Tibial nerve (tissue), 4 donors: ENCODE data around the gene NCS1. TPM values are rescaled to one million over a fixed set of nuclear protein-coding genes. Genes with fewer than 3 reads are reported as not detected.

Experiments used
- DNase-seq, 2 donors: peaks; one replicate each; pipeline ENCODE4 v3.0.0-alpha.2; 2019; ENCODE audit warnings: low spot score in 2 of 2
- H3K27ac ChIP-seq, 4 donors: fragments of 200-600 bp; sonication (generic) in 3 of 4; one replicate each; pipeline ENCODE4 v1.5.1; 2017 to 2019; ENCODE audit warnings: mild to moderate bottlenecking in 1 of 4
- H3K27me3 ChIP-seq, 2 donors: fragments of 200-600 bp; sonication (generic) in 1 of 2; one replicate each; pipeline versions ENCODE4 v1.5.1 to v1.6.0; 2017 to 2019
- H3K36me3 ChIP-seq, 3 donors: fragments of 200-600 bp; sonication (generic); one replicate each; pipeline ENCODE4 v1.5.1; 2018 to 2019
- H3K4me1 ChIP-seq, 4 donors: fragments of 200-600 bp; sonication (generic) in 3 of 4; one replicate each; pipeline ENCODE4 v1.5.1; 2017 to 2019
- H3K4me3 ChIP-seq, 4 donors: fragments of 200-600 bp; sonication (generic) in 3 of 4; one replicate each; pipeline ENCODE4 v1.5.1; 2017 to 2019; ENCODE audit warnings: mild to moderate bottlenecking in 1 of 4, moderate library complexity in 1 of 4
- H3K9me3 ChIP-seq, 4 donors: fragments of 200-600 bp; sonication (generic) in 3 of 4; one replicate each; pipeline ENCODE4 v1.5.1; 2017 to 2019
- CTCF ChIP-seq, 5 experiments: fragments of 200-600 bp in 3 of 5; fragments of 450-650 bp in 2 of 5; sonication (generic) in 3 of 5; IDR thresholded peaks; one replicate each; pipeline ENCODE4 v1.5.1; 2016 to 2019; ENCODE audit warnings: antibody characterized with exemption in 5 of 5, mild to moderate bottlenecking in 3 of 5, moderate library complexity in 2 of 5
- EP300 ChIP-seq, 2 donors: sonication (generic); formaldehyde crosslinking; IDR thresholded peaks; one replicate each; pipeline ENCODE4 v1.6.1; 2017; ENCODE audit warnings: antibody characterized with exemption in 2 of 2, mild to moderate bottlenecking in 1 of 2
- POLR2A ChIP-seq, 2 donors: fragments of 450-650 bp; IDR thresholded peaks; one replicate each; pipeline ENCODE4 v1.6.1; 2017; ENCODE audit warnings: antibody characterized with exemption in 2 of 2, mild to moderate bottlenecking in 2 of 2, moderate library complexity in 2 of 2
- WGBS, 2 donors: methylation state at CpG; one replicate each; pipeline ENCODE4 v1.1.5; 2018; 5-methylcytosine and 5-hydroxymethylcytosine counted together
- total RNA-seq, 4 donors: library from RNA; depleted of rRNA; stranded (reverse); fragments of >200 nt; gene quantifications; one replicate each; pipeline ENCODE4 v1.1.0, GENCODE V29; 2016

NCS1 gene
- total RNA-seq, 4 donors from 2014 or later, result 5.7 to 10.7 (median 9.7) TPM

- Histone ChIP-seq H3K27ac (peak overlapping the region; percentile 51 to 84 (median 71)), H3K9me3 (no peaks in the 10 kb centered on the region), H3K4me3 (no peak overlapping the region), H3K36me3 (peaks cover 0 to 71% (median 3%) of the 10 kb centered on the region in 3 donors), H3K4me1 (peaks cover 0 to 21% (median 19%) of the 10 kb centered on the region in 4 donors), H3K27me3 (no peaks in the 10 kb centered on the region)
- TF ChIP-seq CTCF (IDR thresholded peaks at IDR 0.05) (no peak), POLR2A (IDR thresholded peaks at IDR 0.05) (no peak), EP300 (IDR thresholded peaks at IDR 0.05) (no peak)
- 55 to 61% methylated on average over 6 of the region's 6 CpGs for WGBS, 2 donors
- no peak for DNase-seq
Observed at GRCh38 chr9:130128251-130128650, 44.0 kb upstream of the NCS1 start.

GRCh38 chr9:130128733-130129431, 43.3 kb upstream of the NCS1 start:
- H3K27ac ChIP-seq, result peak overlapping the region; percentile 51 to 84 (median 71)
- DNase-seq, result peak in 1 of 2 donors; percentile 45
- no peak overlapping the region for H3K4me3 ChIP-seq
- no peaks in the 10 kb centered on the region for H3K9me3 ChIP-seq
- peaks cover 0 to 70% (median 3%) of the 10 kb centered on the region in 3 donors for H3K36me3 ChIP-seq
- peaks cover 0 to 21% (median 19%) of the 10 kb centered on the region in 4 donors for H3K4me1 ChIP-seq
- TF ChIP-seq EP300 (IDR thresholded peaks at IDR 0.05) (peak in 1 of 2 donors; percentile 20), CTCF (IDR thresholded peaks at IDR 0.05) (no peak)
- WGBS, 2 donors, result 32 to 47% methylated on average over 14 of the region's 14 CpGs
- no peaks in the 10 kb centered on the region for H3K27me3 ChIP-seq

DNA sequence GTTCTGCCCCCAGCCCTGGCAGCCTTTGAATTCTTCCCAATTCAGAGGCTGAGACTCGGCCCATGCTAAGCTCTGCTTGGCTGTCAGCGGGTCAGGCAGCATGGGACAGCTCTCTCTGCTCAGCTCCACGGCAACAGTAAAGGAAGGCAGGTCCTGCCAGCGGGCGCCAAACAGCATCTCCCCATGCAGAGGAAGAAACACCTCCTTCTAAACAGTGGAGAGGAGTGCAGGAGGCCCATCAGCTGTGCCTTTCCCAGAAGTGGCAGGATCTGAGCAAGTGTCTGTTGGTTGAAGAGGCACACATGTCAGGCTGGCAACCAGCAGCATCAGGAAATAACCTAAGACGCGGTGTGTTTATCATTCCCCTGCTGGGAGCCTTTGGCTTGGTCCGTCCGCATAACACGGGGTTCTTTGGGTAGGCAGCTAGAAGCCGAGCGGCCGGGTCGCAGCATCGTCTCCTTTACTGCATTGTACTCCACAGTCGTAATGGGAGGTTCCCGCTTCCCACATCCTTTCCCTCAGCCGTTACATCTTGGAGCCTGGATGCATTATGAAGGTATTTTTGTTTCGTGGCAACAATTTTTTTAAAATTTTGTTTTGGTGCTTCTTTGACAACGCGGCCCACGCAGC, 42.7 kb upstream of the NCS1 start:
- Histone ChIP-seq H3K27me3 (no peaks in the 10 kb centered on the region), H3K36me3 (peaks cover 0 to 70% (median 3%) of the 10 kb centered on the region in 3 donors), H3K9me3 (no peaks in the 10 kb centered on the region), H3K27ac (peak overlapping the region; percentile 44 to 84 (median 71)), H3K4me1 (peaks cover 0 to 21% (median 19%) of the 10 kb centered on the region in 4 donors), H3K4me3 (no peak overlapping the region)
- TF ChIP-seq POLR2A (IDR thresholded peaks at IDR 0.05) (no peak), EP300 (IDR thresholded peaks at IDR 0.05) (no peak), CTCF (IDR thresholded peaks at IDR 0.05) (no peak)
- 77 to 83% methylated on average over 22 of the region's 22 CpGs for WGBS, 2 donors
- DNase-seq, result no peak

- Histone ChIP-seq H3K4me1 (peaks cover 0 to 25% (median 20%) of the 10 kb centered on the region in 4 donors), H3K9me3 (no peaks in the 10 kb centered on the region), H3K4me3 (no peak overlapping the region), H3K27me3 (no peaks in the 10 kb centered on the region), H3K27ac (no peak overlapping the region), H3K36me3 (peaks cover 0 to 84% (median 0%) of the 10 kb centered on the region in 3 donors)
- TF ChIP-seq EP300 (IDR thresholded peaks at IDR 0.05) (no peak), CTCF (IDR thresholded peaks at IDR 0.05) (no peak), POLR2A (IDR thresholded peaks at IDR 0.05) (no peak)
- DNase-seq, result no peak
- 92 to 94% methylated on average over 7 of the region's 7 CpGs for WGBS, 2 donors
Observed at GRCh38 chr9:130132746-130133145, 39.5 kb upstream of the NCS1 start.

GRCh38 chr9:130137081-130137640, 35.0 kb upstream of the NCS1 start:
- TF ChIP-seq EP300 (IDR thresholded peaks at IDR 0.05), result no peak
- no peak for TF ChIP-seq POLR2A (IDR thresholded peaks at IDR 0.05)
- no peak for TF ChIP-seq CTCF (IDR thresholded peaks at IDR 0.05)
- Histone ChIP-seq H3K4me3 (no peak overlapping the region), H3K4me1 (peaks cover 0 to 23% (median 9%) of the 10 kb centered on the region in 4 donors), H3K27me3 (no peaks in the 10 kb centered on the region), H3K27ac (peak overlapping the region in 1 of 4 donors; percentile 65), H3K9me3 (no peaks in the 10 kb centered on the region), H3K36me3 (peaks cover 0 to 45% (median 0%) of the 10 kb centered on the region in 3 donors)
- DNase-seq, result no peak
- WGBS, 2 donors, result 93% methylated on average over 15 of the region's 15 CpGs
